ENCODE measurements around the gene RNLS. TPM values are rescaled to one million over a fixed set of nuclear protein-coding genes. Genes with fewer than 3 reads are reported as not detected.

Gene RNLS
- polyA plus RNA-seq, 2 of the 4 experiments (the other 2 are of a cell fraction), result 11.7 to 16.8 TPM

DNA sequence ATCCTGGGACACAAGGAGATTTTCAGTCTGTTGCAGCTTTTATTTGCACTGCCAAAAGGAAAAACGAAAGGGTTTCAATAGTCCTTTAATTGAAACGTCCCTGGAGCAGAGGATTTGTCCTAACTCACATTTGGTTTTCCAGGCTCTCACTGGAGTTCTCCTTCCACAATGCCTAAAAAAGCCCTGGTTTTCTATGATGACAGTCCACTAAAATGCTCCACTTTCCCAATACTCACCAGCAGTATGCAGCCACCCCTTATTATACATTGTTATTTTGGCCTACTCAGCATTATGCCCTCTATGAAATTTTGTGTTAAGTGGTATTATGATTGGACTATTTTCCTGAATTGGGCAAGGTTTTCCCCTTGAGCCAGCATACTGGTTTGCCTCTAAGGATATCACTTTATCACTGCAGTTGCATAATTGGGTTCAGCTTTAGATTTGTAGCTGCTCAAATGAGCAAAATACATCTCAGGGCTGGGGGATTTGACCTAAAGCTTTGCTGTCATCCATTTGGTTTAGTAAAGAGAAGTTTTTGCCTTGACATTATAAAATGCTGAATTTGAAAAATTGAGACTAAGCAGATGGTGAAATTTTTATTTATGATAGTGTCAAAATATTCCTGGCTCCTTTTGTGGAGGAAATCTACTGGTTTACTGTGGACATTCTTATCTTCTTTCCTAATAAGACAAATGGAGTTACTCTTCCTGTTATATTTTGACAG lies 239.2 kb downstream of the RNLS start:
- DNase-seq (ENCODE audit: low read depth in 1 of 2, low spot score in 1 of 2) (no peak), ATAC-seq (no peak), FAIRE-seq (no peak)
- no peak for TF ChIP-seq POLR2AphosphoS2 (conservative IDR thresholded peaks at IDR 0.05; ENCODE audit: low read length)
- peak; percentile 83 for TF ChIP-seq MAFK (IDR thresholded peaks at IDR 0.05; ENCODE audit: partially characterized antibody)
- Histone ChIP-seq H3K4me1 (0 out of 3 replicates have a peak, but pooled peaks cover 6% of the 10 kb centered on the region), H3K9me3 (no peaks in the 10 kb centered on the region), H3K27ac (no peak overlapping the region), H3K4me3 (no peak overlapping the region), H3K4me2 (no peak overlapping the region)
- POLR2A ChIA-PET, result no interaction called here
- CTCF ChIA-PET, result no interaction called here
- WGBS (ENCODE audit: missing lambda C conversion rate), result 72% methylated on average over 2 of the region's 2 CpGs

DNA sequence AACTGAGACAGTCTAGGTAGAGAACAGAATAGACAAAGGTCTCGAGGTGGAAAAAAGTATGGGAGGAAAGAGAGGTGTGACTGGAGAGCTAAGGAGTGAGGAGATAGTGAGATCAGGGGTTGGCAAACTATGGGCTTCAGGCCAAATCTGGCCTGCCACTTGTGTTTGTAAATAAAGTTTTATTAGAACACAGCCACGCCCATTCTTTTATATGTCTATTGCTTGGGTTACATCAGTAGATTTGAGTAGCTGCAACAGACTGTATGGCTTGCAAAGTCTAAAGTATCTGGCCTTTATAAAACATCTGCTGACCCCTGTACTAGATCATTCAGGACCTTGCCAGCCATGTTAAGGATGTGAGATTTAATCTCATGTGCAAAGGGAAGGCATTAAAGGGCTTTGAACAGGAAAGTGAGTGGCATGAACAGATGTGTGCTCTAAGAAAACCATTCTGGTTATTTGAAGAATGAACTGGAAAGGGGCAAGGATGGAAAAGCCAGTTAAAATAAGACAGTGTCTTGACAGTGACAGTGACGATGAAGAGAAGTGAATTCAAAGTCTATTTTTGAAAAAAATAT lies 240.3 kb downstream of the RNLS start:
- no peak for DNase-seq (ENCODE audit: low read depth in 1 of 2, low spot score in 1 of 2)
- POLR2A ChIA-PET, result no interaction called here

DNA sequence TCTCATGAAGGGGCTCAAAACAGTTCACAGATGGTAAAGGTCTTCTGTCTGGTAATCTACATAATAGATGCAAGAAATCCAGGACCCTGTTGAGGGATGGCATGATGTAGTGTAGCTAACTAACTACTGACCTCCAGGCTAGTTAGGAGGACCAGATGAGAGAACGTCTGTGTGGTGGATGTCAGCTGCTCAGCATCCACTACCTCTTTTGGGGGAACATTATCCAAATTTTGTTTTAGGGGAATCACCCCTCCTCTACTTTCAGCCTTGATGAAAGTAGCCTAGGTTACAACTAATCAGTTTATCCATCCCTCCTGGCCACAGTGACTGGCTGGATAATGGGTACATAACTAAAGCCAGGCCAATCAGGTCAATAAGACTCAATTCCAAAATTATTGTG lies 246.0 kb downstream of the RNLS start:
- DNase-seq (ENCODE audit: low read depth in 1 of 2, low spot score in 1 of 2), result no peak
- no peak for FAIRE-seq
- ATAC-seq, result no peak
- WGBS (ENCODE audit: missing lambda C conversion rate), result 81% methylated on average over 1 of the region's 1 CpG
- ChIA-PET CTCF (interaction anchor here (0.5 kb wide), 1 partner anchor 1077 kb away, joined by 3 read pairs; the partner anchor contains the start of gene IFIT5), POLR2A (no interaction called here)
- H3K9me3 ChIP-seq, result no peaks in the 10 kb centered on the region
- H3K4me3 ChIP-seq, result no peak overlapping the region
- no peak overlapping the region for H3K27ac ChIP-seq
- no peak overlapping the region for H3K4me2 ChIP-seq
- TF ChIP-seq HEYL (CRISPR knock-in tag; IDR thresholded peaks at IDR 0.05) (no peak), JUNB (IDR thresholded peaks at IDR 0.05) (no peak), RFX5 (IDR thresholded peaks at IDR 0.05) (no peak), CHD2 (IDR thresholded peaks at IDR 0.05; ENCODE audit: low read length, partially characterized antibody) (no peak), ZSCAN20 (CRISPR knock-in tag; IDR thresholded peaks at IDR 0.05) (no peak), MAFK (IDR thresholded peaks at IDR 0.05; ENCODE audit: partially characterized antibody) (no peak), NFE2L2 (conservative IDR thresholded peaks at IDR 0.05; ENCODE audit: low read length) (no peak), ZFP36 (IDR thresholded peaks at IDR 0.05; ENCODE audit: borderline replicate concordance, partially characterized antibody) (no peak), HOXA7 (CRISPR knock-in tag; IDR thresholded peaks at IDR 0.05) (no peak)
- H3K4me1 ChIP-seq, result no peaks in the 10 kb centered on the region

More for the DNA sequence above, 240.3 kb downstream of the RNLS start:
- Histone ChIP-seq H3K9me3 (no peaks in the 10 kb centered on the region), H3K4me1 (0 out of 3 replicates have a peak, but pooled peaks cover 6% of the 10 kb centered on the region), H3K4me2 (no peak overlapping the region), H3K4me3 (no peak overlapping the region), H3K27ac (no peak overlapping the region)
- peak; percentile 18 for FAIRE-seq
- ATAC-seq, result no peak
- TF ChIP-seq BHLHE40 (IDR thresholded peaks at IDR 0.05; ENCODE audit: low read depth, low read length) (no peak), HOXB13 (CRISPR knock-in tag; IDR thresholded peaks at IDR 0.05; ENCODE audit: low read depth) (no peak), RCOR1 (IDR thresholded peaks at IDR 0.05; ENCODE audit: low read depth, low read length) (no peak), RARB (CRISPR knock-in tag; IDR thresholded peaks at IDR 0.05) (no peak), KDM1A (IDR thresholded peaks at IDR 0.05; ENCODE audit: low read depth) (no peak), EP300 (IDR thresholded peaks at IDR 0.05) (no peak), FOSB (CRISPR knock-in tag; IDR thresholded peaks at IDR 0.05) (no peak), CBX2 (IDR thresholded peaks at IDR 0.05; ENCODE audit: borderline replicate concordance, low read depth) (no peak), CHD2 (IDR thresholded peaks at IDR 0.05; ENCODE audit: low read length, partially characterized antibody) (no peak), HEYL (CRISPR knock-in tag; IDR thresholded peaks at IDR 0.05) (no peak), RNF2 (IDR thresholded peaks at IDR 0.05; ENCODE audit: borderline replicate concordance, low read depth) (no peak), NPAS2 (CRISPR knock-in tag; IDR thresholded peaks at IDR 0.05; ENCODE audit: borderline replicate concordance) (no peak), PHF8 (IDR thresholded peaks at IDR 0.05; ENCODE audit: borderline replicate concordance, low read depth) (no peak)
- TF ChIP-seq, protein P1, sequence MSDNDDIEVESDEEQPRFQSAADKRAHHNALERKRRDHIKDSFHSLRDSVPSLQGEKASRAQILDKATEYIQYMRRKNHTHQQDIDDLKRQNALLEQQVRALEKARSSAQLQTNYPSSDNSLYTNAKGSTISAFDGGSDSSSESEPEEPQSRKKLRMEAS (IDR thresholded peaks at IDR 0.05), result no peak
- TF ChIP-seq, protein P2, sequence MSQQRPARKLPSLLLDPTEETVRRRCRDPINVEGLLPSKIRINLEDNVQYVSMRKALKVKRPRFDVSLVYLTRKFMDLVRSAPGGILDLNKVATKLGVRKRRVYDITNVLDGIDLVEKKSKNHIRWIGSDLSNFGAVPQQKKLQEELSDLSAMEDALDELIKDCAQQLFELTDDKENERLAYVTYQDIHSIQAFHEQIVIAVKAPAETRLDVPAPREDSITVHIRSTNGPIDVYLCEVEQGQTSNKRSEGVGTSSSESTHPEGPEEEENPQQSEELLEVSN (IDR thresholded peaks at IDR 0.05; ENCODE audit: borderline replicate concordance, low read depth), result no peak
- TF ChIP-seq, protein P3, sequence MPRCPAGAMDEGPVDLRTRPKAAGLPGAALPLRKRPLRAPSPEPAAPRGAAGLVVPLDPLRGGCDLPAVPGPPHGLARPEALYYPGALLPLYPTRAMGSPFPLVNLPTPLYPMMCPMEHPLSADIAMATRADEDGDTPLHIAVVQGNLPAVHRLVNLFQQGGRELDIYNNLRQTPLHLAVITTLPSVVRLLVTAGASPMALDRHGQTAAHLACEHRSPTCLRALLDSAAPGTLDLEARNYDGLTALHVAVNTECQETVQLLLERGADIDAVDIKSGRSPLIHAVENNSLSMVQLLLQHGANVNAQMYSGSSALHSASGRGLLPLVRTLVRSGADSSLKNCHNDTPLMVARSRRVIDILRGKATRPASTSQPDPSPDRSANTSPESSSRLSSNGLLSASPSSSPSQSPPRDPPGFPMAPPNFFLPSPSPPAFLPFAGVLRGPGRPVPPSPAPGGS (IDR thresholded peaks at IDR 0.05), result no peak
- WGBS (ENCODE audit: missing lambda C conversion rate), result 65% methylated on average over 3 of the region's 3 CpGs
- CTCF ChIA-PET, result no interaction called here
